Neural progenitor cell (in vitro differentiated cells): ENCODE results near the gene UNCX. TPM values are rescaled to one million over a fixed set of nuclear protein-coding genes. Genes with fewer than 3 reads are reported as not detected.

ENCODE experiments used
- DNase-seq: peaks from one replicate; pipeline ENCODE4 v3.0.0-alpha.2; 2016; ENCODE audit warnings: low spot score
- H2AFZ ChIP-seq: fragments of 200-600 bp; sonication (generic); replicated peaks from 2 replicates; pipeline ENCODE4 v1.6.1; 2016; ENCODE audit warnings: antibody characterized with exemption
- H3F3A ChIP-seq: fragments of 200-600 bp; sonication (generic); 2 replicates; pipeline ENCODE4 v1.6.1; 2016; ENCODE audit warnings: antibody characterized with exemption, low read depth
- H3K27ac ChIP-seq: fragments of 200-600 bp; sonication (generic); 2 replicates; pipeline ENCODE4 v1.5.1; 2016; ENCODE audit warnings: mild to moderate bottlenecking
- H3K27me3 ChIP-seq: fragments of 200-600 bp; sonication (generic); 2 replicates; pipeline ENCODE4 v1.6.1; 2016; ENCODE audit warnings: mild to moderate bottlenecking, moderate library complexity
- H3K36me3 ChIP-seq: fragments of 200-600 bp; sonication (generic); 2 replicates; pipeline ENCODE4 v1.5.1; 2016
- H3K4me1 ChIP-seq: fragments of 200-600 bp; sonication (generic); 2 replicates; pipeline ENCODE4 v1.6.1; 2016; ENCODE audit warnings: mixed run types
- H3K4me2 ChIP-seq: fragments of 200-600 bp; sonication (generic); 2 replicates; pipeline ENCODE4 v1.6.1; 2016
- H3K4me3 ChIP-seq: fragments of 200-600 bp; sonication (generic); 2 replicates; pipeline ENCODE4 v1.5.1; 2016
- H3K79me2 ChIP-seq: fragments of 200-600 bp; sonication (generic); 2 replicates; pipeline ENCODE4 v1.6.1; 2016; ENCODE audit warnings: low read depth
- H3K9ac ChIP-seq: fragments of 200-600 bp; sonication (generic); 2 replicates; pipeline ENCODE4 v1.6.1; 2016
- H3K9me3 ChIP-seq: fragments of 200-600 bp; sonication (generic); 2 replicates; pipeline ENCODE4 v1.5.1; 2016; ENCODE audit warnings: low read depth
- H4K20me1 ChIP-seq: fragments of 200-600 bp; sonication (generic); 2 replicates; pipeline ENCODE4 v1.6.1; 2016; ENCODE audit warnings: low read depth
- H3K27ac Mint-ChIP-seq: 3 replicates; pipeline ENCODE4 v1.8.0; 2021; ENCODE audit warnings: mixed read lengths
- H3K27me3 Mint-ChIP-seq: 2 replicates; pipeline ENCODE4 v1.8.0; 2022; ENCODE audit warnings: low read depth, mild to moderate bottlenecking, inconsistent platforms, moderate library complexity, mixed read lengths; ENCODE audit not compliant: insufficient read depth
- H3K36me3 Mint-ChIP-seq: 3 replicates; pipeline ENCODE4 v1.8.0; 2021; ENCODE audit warnings: mixed read lengths
- H3K4me1 Mint-ChIP-seq: 3 replicates; pipeline ENCODE4 v1.8.0; 2021; ENCODE audit warnings: mixed read lengths
- H3K4me3 Mint-ChIP-seq: 3 replicates; pipeline ENCODE4 v1.8.0; 2021; ENCODE audit warnings: mild to moderate bottlenecking, moderate library complexity, mixed read lengths
- H3K9me3 Mint-ChIP-seq: 3 replicates; pipeline ENCODE4 v1.8.0; 2020; ENCODE audit warnings: mixed read lengths
- EZH2 ChIP-seq: fragments of 200-600 bp; sonication (generic); IDR thresholded peaks from 2 replicates; pipeline ENCODE4 v1.6.1; 2017; ENCODE audit warnings: antibody characterized with exemption, mild to moderate bottlenecking, moderate library complexity
- EZH2phosphoT487 ChIP-seq: fragments of 200-600 bp; sonication (generic); IDR thresholded peaks from 2 replicates; pipeline ENCODE4 v1.6.1; 2017; ENCODE audit warnings: antibody characterized with exemption
- total RNA-seq: library from RNA; depleted of rRNA; stranded (reverse); fragments of >200 nt; gene quantifications from 2 replicates; pipeline ENCODE4 v1.2.3, GENCODE V29; 2015; ENCODE audit warnings: low replicate concordance
- TF ChIP-seq, protein P1 (sequence below): fragments of 200-600 bp; sonication (generic); IDR thresholded peaks from 2 replicates; pipeline ENCODE4 v1.5.1; 2017; ENCODE audit warnings: antibody characterized with exemption, mild to moderate bottlenecking

UNCX gene
- total RNA-seq, result not detected in 2 replicates

GRCh38 chr7:1232623-1233332 lies at the start of gene UNCX:
Gene UNCX, plus strand, starts transcription at chr7:1232872. Its CDS starts 146 bp downstream, at chr7:1233018.
- H3K9ac ChIP-seq, result no peak within 1 kb of the TSS
- peak within 1 kb of the TSS; percentile 27 for H3K4me2 ChIP-seq
- H3K9me3 ChIP-seq, result no peaks in the 10 kb centered on the region
- H3K27me3 ChIP-seq, result peaks cover 100% of the 10 kb centered on the region
- Mint-ChIP-seq H3K4me1 (peaks cover 32% of the 10 kb centered on the region), H3K4me3 (peak within 1 kb of the TSS; percentile 54), H3K27me3 (peaks cover 66% of the 10 kb centered on the region), H3K27ac (no peak within 1 kb of the TSS), H3K36me3 (no peaks in the 10 kb centered on the region), H3K9me3 (peaks cover 4% of the 10 kb centered on the region)
- H3K27ac ChIP-seq, result no peak within 1 kb of the TSS
- peaks cover 81% of the 10 kb centered on the region for H4K20me1 ChIP-seq
- no peaks in the 10 kb centered on the region for H3K36me3 ChIP-seq
- no peak within 1 kb of the TSS for H2AFZ ChIP-seq
- H3K79me2 ChIP-seq, result no peaks in the 10 kb centered on the region
- H3K4me1 ChIP-seq, result peaks cover 22% of the 10 kb centered on the region
- TF ChIP-seq, protein P1, sequence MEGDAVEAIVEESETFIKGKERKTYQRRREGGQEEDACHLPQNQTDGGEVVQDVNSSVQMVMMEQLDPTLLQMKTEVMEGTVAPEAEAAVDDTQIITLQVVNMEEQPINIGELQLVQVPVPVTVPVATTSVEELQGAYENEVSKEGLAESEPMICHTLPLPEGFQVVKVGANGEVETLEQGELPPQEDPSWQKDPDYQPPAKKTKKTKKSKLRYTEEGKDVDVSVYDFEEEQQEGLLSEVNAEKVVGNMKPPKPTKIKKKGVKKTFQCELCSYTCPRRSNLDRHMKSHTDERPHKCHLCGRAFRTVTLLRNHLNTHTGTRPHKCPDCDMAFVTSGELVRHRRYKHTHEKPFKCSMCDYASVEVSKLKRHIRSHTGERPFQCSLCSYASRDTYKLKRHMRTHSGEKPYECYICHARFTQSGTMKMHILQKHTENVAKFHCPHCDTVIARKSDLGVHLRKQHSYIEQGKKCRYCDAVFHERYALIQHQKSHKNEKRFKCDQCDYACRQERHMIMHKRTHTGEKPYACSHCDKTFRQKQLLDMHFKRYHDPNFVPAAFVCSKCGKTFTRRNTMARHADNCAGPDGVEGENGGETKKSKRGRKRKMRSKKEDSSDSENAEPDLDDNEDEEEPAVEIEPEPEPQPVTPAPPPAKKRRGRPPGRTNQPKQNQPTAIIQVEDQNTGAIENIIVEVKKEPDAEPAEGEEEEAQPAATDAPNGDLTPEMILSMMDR, result no peak
- TF ChIP-seq EZH2phosphoT487 (no peak), EZH2 (no peak)
- H3F3A ChIP-seq, result peaks cover 65% of the 10 kb centered on the region
- no peak within 1 kb of the TSS for H3K4me3 ChIP-seq
- peak; percentile 83 for DNase-seq

DNA sequence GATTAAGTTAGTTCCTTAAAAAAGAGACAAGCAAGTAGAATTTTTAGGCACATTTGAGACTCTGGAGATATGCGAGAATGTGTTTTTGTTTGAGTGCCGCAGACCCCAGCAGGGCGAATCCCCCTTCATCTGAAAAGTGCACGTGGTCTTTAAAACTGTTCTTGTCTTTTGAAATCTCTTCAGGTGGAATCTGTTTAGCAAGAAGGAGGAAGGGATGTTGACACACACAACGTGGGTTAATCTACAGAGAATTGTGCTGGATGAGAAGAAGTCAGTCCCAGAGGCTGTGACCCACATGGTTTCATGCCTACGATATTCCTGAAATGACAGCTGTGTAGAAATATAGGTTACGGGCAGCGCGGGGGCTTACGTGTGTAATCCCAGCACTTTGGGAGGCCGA lies 45.5 kb upstream of the UNCX start:
- DNase-seq, result no peak
- H3K27me3 ChIP-seq, result peaks cover 60% of the 10 kb centered on the region
- H3K4me1 Mint-ChIP-seq, result peaks cover 6% of the 10 kb centered on the region
- no peak overlapping the region for H3K9ac ChIP-seq
- H3K4me1 ChIP-seq, result no peaks in the 10 kb centered on the region
- no peaks in the 10 kb centered on the region for H3K36me3 ChIP-seq
- no peak overlapping the region for H3K4me3 ChIP-seq
- H3K4me2 ChIP-seq, result no peak overlapping the region
- H3K9me3 ChIP-seq, result no peaks in the 10 kb centered on the region
- H3K4me3 Mint-ChIP-seq, result no peak overlapping the region
- no peak overlapping the region for H2AFZ ChIP-seq
- H3K27me3 Mint-ChIP-seq, result peaks cover 17% of the 10 kb centered on the region
- H3K27ac Mint-ChIP-seq, result no peak overlapping the region
- H3K79me2 ChIP-seq, result no peaks in the 10 kb centered on the region
- no peak overlapping the region for H3K27ac ChIP-seq
- peaks cover 8% of the 10 kb centered on the region for H3K9me3 Mint-ChIP-seq
- no peaks in the 10 kb centered on the region for H3K36me3 Mint-ChIP-seq
- TF ChIP-seq EZH2phosphoT487 (no peak), EZH2 (no peak)
- TF ChIP-seq, protein P1, result no peak
- H3F3A ChIP-seq, result no peaks in the 10 kb centered on the region
- H4K20me1 ChIP-seq, result no peaks in the 10 kb centered on the region

DNA sequence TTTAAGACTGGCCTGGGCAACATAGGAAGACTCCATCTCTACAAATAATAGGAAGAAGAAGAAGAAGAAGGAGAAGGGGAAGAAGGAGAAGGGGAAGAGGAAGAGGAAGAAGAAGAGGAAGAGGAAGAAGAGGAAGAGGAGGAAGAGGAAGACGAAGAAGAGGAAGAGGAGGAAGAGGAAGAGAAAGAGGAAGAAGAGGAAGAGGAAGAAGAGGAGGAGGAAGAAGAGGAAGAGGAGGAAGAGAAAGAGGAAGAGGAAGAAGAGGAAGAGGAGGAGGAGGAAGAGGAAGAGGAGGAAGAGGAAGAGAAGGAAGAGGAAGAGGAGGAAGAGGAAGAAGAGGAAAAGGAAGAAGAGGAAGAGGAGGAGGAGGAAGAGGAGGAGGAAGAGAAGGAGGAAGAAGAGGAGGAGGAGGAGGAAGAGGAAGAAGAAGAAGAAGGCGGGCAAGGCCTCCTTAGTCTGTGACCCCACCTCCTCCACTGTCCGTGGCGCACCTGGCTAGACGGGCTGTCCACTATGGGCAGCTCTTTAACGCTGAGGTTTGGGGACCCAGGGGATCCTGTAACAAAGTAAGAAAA lies 43.9 kb upstream of the UNCX start:
- Histone ChIP-seq H3K4me2 (no peak overlapping the region), H3K9ac (no peak overlapping the region), H3K36me3 (no peaks in the 10 kb centered on the region), H2AFZ (no peak overlapping the region), H3K27ac (no peak overlapping the region), H3F3A (peaks cover 2% of the 10 kb centered on the region), H3K4me3 (no peak overlapping the region), H4K20me1 (no peaks in the 10 kb centered on the region), H3K4me1 (no peaks in the 10 kb centered on the region), H3K27me3 (peaks cover 74% of the 10 kb centered on the region), H3K79me2 (no peaks in the 10 kb centered on the region), H3K9me3 (no peaks in the 10 kb centered on the region)
- Mint-ChIP-seq H3K27ac (no peak overlapping the region), H3K9me3 (peaks cover 10% of the 10 kb centered on the region), H3K27me3 (peaks cover 14% of the 10 kb centered on the region), H3K36me3 (no peaks in the 10 kb centered on the region), H3K4me3 (no peak overlapping the region), H3K4me1 (no peaks in the 10 kb centered on the region)
- TF ChIP-seq EZH2 (no peak), EZH2phosphoT487 (no peak)
- TF ChIP-seq, protein P1, result no peak
- no peak for DNase-seq
